HG02938 (cell line): ENCODE data around the gene BMP7.

Source experiments
- ATAC-seq: cut with Tn5 transposase; IDR thresholded peaks from one replicate; pipeline ENCODE4 v1.9.1; 2021; ENCODE audit warnings: mild to moderate bottlenecking, moderate library complexity; ENCODE audit not compliant: unreplicated experiment

Gene BMP7

GRCh38 chr20:57214427-57214826 is 52.0 kb downstream of the BMP7 start:
- no peak for ATAC-seq

DNA sequence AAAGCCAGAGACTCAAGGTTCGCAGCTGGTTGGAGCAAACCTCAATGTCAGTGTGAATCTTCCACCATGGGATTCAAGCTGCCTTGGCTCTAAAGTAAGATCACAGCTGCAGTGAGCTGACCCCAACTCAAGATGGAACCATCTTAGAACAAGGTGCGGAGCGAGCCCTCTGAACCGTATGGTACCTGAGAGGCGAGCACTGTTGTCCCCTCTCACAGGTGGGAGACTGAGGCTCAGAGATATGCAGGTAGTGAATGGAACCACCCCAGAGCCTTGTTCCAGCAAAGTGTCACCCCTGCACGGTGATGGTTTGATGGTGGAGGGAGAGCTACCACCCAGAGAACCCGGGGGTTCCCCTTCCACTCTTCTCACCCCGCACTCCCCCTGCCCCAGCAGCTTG is 52.5 kb downstream of the BMP7 start:
- no peak for ATAC-seq

DNA sequence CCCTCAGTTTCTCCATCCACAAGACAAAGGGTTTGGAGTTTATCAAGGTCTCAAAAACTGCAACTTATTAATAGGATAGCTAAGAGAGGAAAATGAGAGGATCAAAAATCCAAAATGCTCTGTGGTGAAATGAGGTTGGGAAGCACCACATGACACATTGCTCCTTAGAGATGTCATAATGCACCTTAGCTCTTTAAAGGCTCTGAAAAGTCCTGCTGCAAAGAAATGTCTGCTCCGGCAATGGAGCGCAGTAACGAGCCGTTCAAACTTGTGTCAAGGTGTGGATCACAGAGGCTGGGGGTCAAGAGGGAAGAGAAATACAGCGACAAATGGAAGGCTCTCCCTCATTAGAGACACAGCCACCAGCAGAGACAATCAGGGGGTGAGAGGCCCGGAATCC is 53.1 kb downstream of the BMP7 start:
- no peak for ATAC-seq

DNA sequence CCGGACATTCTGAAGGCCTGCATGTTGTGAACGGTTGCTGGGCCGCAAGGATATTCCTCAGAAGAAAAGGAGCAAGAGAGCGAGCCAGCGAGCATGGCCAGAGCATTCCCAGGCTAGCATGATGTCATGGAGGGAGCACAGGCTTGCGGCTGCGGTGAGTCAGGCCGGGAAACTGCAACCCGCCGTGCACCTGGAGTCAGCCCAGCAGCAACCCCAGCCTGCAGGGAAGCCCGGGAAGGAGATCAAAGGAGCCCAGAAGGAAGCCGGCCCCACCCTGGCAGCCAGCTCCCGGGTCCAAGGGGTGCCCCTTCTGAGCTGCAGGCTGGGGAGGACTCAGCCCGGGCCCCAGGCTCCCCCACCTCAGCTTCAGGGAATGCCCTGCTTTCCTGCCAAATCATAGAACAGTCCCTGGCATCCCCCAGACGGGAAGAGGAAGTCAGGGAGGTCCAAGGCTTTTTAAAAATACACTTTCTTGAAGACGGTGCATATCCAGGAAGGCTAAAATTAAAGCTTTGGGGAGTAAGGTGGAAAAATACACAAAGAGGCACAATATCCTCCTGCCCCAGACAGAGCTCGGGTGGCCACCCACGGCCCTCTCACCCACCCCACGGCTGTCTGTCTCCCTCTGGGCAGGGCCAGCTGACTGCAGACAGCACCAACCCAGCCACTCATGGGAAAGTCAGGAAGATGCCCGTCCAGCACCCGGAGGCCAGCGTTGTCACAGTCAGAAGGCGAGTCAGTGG is 53.7 kb downstream of the BMP7 start:
- ATAC-seq = no peak

GRCh38 chr20:57211908-57212533 is 54.4 kb downstream of the BMP7 start:
- ATAC-seq = no peak

DNA sequence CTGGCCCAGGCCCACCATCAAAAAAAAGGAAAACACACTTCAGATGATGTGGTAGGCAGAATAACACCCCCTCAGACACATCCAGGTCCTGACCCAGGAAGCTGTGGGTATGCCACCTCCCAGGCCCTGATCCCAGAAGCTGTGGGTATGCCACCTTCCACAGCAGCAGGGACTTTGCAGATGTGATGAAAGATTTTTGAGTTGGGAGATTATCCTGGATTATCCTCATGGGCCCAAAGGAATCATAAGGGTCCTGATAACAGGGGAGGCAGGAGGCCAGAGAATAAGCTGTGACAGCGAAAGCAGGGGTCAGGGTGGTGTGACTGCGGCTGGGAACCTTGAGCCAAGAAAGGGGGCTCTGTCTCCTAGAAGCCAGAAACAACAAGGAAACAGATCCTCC is 55.0 kb downstream of the BMP7 start:
- no peak for ATAC-seq

- ATAC-seq = no peak
Observed at GRCh38 chr20:57210911-57211280, 55.5 kb downstream of the BMP7 start.

- ATAC-seq = no peak
Observed at GRCh38 chr20:57210054-57210910, 56.2 kb downstream of the BMP7 start.

DNA sequence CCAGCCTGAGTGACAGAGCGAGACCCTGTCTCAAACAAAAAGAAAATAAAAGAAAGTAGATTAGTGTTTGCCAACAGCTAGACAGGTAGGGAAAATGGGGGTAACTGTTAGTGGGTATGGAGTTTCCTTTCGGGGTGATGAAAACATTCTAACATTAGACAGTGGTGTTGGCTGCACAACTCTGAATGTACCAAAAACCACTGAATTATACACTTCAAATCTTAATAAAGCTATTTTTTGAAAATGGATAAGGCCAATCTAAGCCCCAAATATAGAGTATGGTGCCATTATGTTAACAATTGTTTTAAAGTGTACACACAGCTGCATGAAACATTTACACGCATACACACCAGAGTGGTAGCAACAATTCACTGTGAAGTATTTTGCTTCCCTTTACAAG is 57.0 kb downstream of the BMP7 start:
- no peak for ATAC-seq

DNA sequence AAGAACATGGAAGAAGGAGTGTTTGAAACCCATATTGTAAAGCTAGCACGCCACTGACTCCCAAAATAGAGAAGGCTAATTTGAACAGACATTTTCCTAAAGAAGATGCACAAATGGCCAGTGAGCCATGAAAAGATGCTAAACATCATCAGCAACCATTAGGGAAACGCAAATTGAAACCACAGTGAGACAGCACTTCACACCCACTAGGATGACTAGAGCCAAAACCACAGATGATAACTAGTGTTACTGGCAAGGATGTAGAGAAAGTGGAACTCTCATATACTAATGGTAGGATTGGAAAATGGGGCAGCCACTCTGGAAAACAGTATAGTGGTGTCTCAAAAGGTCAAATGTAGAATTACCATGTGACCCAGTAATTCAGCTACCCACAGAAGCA is 58.2 kb downstream of the BMP7 start:
- no peak for ATAC-seq

DNA sequence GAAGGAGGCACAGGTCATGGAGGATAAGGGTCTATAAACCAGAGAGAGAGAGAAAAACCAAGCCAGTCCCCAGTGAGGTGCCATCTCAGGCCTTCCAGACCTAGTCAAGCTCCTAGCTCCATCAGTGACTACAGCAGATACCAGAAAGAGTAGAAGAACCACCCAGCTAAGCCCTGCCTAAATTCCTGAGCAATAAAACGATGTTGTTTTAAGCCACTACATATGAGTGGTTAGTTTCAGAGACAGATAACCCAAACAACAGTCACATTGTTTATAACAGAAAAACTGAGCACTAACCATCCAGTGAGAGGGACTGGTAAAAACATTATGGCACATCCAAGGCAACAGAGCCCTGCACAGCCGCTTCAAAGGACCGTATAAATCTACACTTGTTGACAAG is 59.2 kb downstream of the BMP7 start:
- ATAC-seq = no peak

DNA sequence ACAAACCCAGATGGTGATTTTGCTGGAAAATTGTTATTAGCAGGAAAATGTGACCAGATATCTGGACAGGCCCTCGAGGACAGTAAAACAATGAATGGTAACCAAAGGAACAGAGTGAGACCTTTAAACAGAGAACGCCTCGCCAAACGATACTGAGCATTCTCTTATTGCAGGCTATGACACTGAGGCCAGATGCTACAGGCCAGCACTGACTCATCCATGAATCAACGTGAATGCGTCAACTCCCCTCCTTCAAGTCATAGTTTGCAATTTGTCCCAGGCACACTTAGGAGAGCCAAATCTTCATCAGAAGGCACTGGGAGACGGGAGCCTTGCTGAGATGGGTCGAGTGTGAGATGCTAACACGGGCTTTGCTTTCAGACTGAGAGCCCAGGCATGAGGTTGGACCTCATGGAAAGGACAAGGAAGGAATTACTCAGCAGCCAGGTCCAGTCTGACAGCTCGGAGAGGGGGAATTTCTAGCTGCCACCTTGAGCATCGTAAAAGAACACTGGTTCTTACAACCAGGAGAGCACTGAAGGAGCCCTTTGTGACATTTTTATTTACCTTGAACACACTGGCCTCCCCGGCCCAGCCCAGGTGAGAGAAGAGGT is 60.7 kb downstream of the BMP7 start:
- no peak for ATAC-seq

- no peak for ATAC-seq
Observed at GRCh38 chr20:57203986-57204385, 62.5 kb downstream of the BMP7 start.

- no peak for ATAC-seq
Observed at GRCh38 chr20:57203204-57203603, 63.2 kb downstream of the BMP7 start.

- ATAC-seq = no peak
Observed at GRCh38 chr20:57202309-57202708, 64.1 kb downstream of the BMP7 start.

DNA sequence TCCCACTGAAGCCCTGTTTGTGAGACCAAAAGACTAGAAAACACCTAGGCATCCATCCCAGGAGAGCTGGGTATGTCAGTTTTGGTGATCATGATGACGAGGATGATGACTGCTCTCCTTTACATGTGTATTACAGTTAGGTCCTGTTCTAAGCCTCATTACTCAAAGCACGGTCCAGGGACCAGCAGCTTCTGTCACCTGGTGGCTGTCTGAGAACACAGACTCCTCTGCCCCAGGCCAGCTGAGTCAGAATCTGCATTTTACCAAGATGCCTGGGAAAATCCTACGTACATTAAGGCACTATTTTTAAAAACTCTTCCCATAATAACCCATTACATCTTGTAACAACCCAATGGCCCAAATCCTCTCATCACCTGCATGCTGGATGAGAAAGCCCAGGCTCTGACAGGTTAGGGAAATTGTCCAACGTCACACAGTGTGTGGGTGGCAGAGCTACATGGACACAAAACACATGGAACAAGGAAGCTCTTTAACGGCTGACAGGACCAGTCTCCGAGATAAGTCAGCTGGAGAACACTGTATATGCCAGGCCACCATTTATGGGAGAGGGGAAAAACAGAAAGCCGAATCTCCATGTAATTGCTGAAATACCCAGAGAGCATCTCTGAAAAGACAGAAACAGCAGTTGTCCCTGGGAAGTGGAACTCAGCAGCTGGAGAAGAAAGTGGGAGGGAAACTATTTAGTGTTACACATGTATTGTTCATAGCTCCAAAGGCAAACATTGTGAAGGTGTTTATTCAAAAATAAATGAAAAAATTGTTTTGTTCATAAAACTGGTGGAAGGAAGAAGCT is 65.4 kb downstream of the BMP7 start:
- no peak for ATAC-seq

DNA sequence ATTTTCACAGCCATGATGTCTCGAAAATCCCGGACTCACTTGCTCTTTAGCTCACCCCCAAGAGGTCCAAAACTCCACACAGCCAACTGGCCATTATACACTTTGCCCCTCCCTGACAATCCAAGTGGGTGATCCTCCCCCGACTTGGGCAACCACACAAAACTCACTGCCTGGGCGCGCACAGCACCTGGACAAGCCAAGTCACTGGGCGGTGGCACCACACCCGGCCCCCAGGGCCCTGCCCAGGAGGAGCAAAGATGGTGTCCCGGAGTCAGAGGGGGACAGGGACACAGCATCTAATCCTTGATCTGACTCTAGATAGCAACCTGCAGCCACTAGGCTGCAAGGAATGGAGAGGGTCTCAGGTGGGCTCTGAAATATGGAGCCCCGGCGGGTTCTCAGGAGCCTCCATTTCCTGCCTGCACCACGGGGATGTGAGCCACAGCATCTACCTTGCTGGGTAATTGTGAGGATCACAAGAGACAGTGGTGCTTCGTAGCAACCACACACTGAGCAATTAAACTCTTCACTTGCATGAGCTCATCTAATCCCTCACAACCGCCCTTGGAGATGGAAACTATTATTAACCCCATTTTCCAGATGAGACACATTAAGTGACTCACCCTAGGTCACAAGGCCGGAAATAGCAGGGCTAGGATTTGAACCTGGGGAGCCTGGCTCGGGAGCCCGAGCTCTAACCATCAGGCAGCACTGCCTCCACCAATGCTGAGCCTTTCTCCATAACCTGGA is 66.6 kb downstream of the BMP7 start:
- ATAC-seq = no peak

DNA sequence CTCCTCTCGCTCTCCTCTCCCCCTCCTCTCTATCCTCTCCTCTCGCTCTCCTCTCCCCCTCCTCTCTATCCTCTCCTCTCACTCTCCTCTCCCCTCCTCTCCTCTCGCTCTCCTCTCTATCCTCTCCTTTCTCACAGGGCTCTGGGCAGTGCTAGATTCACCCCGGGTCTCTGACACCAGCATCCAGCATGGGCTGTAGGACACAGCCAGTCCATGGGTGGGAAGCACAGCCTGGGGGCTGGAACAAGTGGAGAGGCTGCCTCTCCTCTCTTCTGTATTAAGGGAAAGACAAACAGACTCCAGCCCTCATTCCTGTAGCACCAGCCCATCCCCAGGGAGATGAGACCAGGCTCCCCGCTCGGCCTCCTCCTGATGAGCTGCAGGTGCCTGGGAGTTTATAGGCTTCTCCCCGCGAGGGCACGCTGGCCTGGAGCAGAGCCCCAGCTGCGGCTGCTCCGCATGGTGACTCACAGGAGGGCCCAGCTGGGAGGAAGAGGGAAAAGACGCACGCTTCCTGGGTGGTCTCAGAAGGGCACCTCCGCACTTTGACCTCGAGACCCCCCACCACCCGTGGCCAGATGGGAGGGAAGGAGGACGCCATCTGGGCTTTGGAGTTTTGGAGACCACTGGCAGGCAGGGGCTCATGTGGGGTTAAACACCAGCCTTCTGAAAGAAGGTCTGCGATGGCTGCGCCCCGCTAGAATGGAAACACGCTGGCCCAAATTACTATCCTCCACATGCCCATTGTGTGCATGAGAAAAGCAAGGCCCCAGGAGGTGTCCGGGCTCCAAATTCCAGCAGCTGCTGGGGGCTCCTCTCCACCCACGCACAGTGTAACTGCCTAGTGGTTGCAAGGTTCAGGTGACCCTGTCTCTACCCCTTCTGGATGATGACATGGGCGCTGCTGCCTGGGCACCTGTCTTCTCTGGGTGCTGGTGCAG is 68.0 kb downstream of the BMP7 start:
- no peak for ATAC-seq
